Measurements from ENCODE around the gene IZUMO4.
"Not testable (repeated sequence)": the region's sequence is repeated elsewhere in the genome, so short reads cannot be mapped to it uniquely, and the experiment has no call there.

The IZUMO4 gene

GRCh38 chr19:2126879-2127518 lies 30.3 kb downstream of the IZUMO4 start:
- in situ Hi-C loops (cut with MboI; ENCODE audit: low sequenced_read_pairs), result no loop called here
- no peaks in the 10 kb centered on the region for H3K9me3 ChIP-seq
- DNase-seq (ENCODE audit: low spot score in 2 of 2), result no peak
- no peak overlapping the region for H3K4me3 ChIP-seq
- no peaks in the 10 kb centered on the region for H3K27me3 ChIP-seq (ENCODE audit: low read depth)
- H3K4me1 ChIP-seq, result no peaks in the 10 kb centered on the region
- H3K36me3 ChIP-seq (replicated peaks), result peaks cover 72% of the 10 kb centered on the region

DNA sequence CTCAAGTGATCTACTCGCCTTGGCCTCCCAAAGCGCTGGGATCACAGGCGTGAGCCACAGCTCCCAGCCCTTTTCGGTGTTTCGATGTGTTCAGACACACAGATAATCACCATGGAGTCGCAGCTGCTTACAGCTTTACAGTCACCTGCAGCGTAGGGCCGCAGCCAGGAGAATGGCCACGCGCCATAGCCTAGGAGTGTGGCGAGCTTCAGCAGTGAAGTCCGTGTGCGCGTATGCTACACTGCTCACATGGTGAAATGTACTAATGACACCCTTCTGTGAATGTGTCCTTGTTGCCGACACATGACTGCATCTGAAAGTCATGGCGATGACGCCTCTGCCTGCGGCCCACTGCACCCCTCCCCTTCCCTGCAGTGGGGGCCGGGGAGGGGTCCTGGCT lies 31.0 kb downstream of the IZUMO4 start:
- no peaks in the 10 kb centered on the region for H3K27me3 ChIP-seq (ENCODE audit: low read depth)
- no peak overlapping the region for H3K4me3 ChIP-seq
- peaks cover 72% of the 10 kb centered on the region for H3K36me3 ChIP-seq (replicated peaks)
- H3K9me3 ChIP-seq, result no peaks in the 10 kb centered on the region
- H3K4me1 ChIP-seq, result no peaks in the 10 kb centered on the region
- no peak for DNase-seq (ENCODE audit: low spot score in 2 of 2)
- in situ Hi-C loops (cut with MboI; ENCODE audit: low sequenced_read_pairs), result no loop called here

- H3K9me3 ChIP-seq; DNase-seq (ENCODE audit: low spot score in 2 of 2); in situ Hi-C loops (cut with MboI; ENCODE audit: low sequenced_read_pairs); H3K27me3 ChIP-seq (ENCODE audit: low read depth); H3K4me1 ChIP-seq; H3K4me3 ChIP-seq: not testable (repeated sequence)
- H3K36me3 ChIP-seq (replicated peaks), result peaks cover 70% of the 10 kb centered on the region
Measured at GRCh38 chr19:2128252-2128651, 31.5 kb downstream of the IZUMO4 start.

GRCh38 chr19:2129022-2129421 lies 32.3 kb downstream of the IZUMO4 start:
- in situ Hi-C loops (cut with MboI; ENCODE audit: low sequenced_read_pairs), result no loop called here
- Histone ChIP-seq H3K4me1 (no peaks in the 10 kb centered on the region), H3K4me3 (no peak overlapping the region), H3K27me3 (ENCODE audit: low read depth) (no peaks in the 10 kb centered on the region), H3K9me3 (no peaks in the 10 kb centered on the region), H3K36me3 (replicated peaks) (peaks cover 67% of the 10 kb centered on the region)
- DNase-seq (ENCODE audit: low spot score in 2 of 2), result no peak

DNA sequence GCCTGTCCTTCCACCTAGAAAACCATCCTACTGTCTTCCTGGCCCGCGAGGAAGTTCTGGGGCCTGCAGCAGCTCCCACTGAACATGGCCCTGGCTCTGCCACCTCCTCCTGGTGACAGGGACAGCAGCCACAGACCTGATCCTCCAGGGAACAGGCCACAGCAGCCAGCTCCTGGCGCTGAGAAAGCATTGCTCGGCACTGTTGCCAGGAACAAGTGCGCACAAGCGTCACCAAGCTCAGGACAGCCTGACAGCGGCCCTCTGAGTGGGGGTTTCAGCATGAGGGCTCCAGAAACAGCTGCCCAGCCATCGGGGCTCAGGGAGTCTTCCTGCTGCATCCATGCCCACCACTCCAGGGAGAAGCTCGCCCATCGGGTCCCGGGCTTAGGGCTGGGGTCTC lies 32.8 kb downstream of the IZUMO4 start:
- in situ Hi-C loops (cut with MboI; ENCODE audit: low sequenced_read_pairs), result no loop called here
- peaks cover 64% of the 10 kb centered on the region for H3K36me3 ChIP-seq (replicated peaks)

DNA sequence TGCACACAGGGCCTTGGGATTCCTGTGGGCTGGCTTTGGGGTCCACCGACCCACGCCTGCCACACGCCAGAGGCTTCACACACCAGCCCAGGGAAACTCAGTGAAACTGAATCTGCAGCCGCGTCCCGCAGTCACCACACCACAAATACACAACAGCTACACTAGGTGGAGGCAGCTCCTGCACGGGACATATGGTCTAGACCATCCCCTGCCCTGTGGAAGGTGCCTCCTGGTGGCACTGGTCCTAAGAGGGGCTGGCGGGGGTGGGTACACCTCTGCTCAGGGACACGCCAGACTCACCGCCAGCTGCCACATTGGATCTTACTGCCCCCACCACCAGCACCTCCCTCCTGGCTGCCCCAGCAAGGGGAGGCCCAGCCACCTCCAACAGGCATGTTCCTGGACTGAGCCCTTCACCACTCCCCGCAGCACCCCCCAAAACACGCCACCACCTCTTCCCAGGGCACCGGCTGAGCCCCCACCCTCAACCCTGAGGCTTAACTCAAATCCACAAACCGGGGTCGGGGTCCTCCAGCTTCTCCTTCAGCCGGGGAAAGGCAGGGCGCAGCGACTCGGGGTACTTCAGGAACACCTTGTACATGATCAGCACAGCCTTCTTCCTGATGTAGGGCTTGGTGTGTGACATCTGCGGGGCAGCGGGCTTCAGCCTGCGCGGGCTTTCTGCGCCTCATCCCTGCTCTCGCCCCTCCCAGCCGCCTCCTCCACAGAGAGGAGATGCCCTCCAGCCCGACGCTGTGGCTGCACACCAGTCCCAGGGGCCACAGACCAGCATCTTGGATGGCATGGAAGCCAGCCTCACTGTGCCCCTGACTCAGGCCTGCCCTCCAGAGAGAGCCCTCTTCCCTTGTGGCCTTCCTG lies 33.4 kb downstream of the IZUMO4 start:
- H3K4me1 ChIP-seq, result no peaks in the 10 kb centered on the region
- DNase-seq (ENCODE audit: low spot score in 2 of 2), result no peak
- in situ Hi-C loops (cut with MboI; ENCODE audit: low sequenced_read_pairs), result no loop called here
- H3K9me3 ChIP-seq, result no peaks in the 10 kb centered on the region
- H3K36me3 ChIP-seq (replicated peaks), result peaks cover 62% of the 10 kb centered on the region
- no peak overlapping the region for H3K4me3 ChIP-seq
- no peaks in the 10 kb centered on the region for H3K27me3 ChIP-seq (ENCODE audit: low read depth)

More for the DNA sequence above, 32.8 kb downstream of the IZUMO4 start:
- H3K4me3 ChIP-seq, result no peak overlapping the region
- no peaks in the 10 kb centered on the region for H3K27me3 ChIP-seq (ENCODE audit: low read depth)
- no peak for DNase-seq (ENCODE audit: low spot score in 2 of 2)
- H3K9me3 ChIP-seq, result no peaks in the 10 kb centered on the region
- no peaks in the 10 kb centered on the region for H3K4me1 ChIP-seq

- H3K27me3 ChIP-seq (ENCODE audit: low read depth); H3K4me1 ChIP-seq; H3K9me3 ChIP-seq; in situ Hi-C loops (cut with MboI; ENCODE audit: low sequenced_read_pairs); DNase-seq (ENCODE audit: low spot score in 2 of 2); H3K4me3 ChIP-seq: not testable (repeated sequence)
- peaks cover 58% of the 10 kb centered on the region for H3K36me3 ChIP-seq (replicated peaks)
Measured at GRCh38 chr19:2131012-2131975, 34.6 kb downstream of the IZUMO4 start.

GRCh38 chr19:2132191-2132590 lies 35.5 kb downstream of the IZUMO4 start:
- in situ Hi-C loops (cut with MboI; ENCODE audit: low sequenced_read_pairs), result no loop called here
- H3K9me3 ChIP-seq, result no peaks in the 10 kb centered on the region
- no peak for DNase-seq (ENCODE audit: low spot score in 2 of 2)
- no peak overlapping the region for H3K4me3 ChIP-seq
- H3K4me1 ChIP-seq, result no peaks in the 10 kb centered on the region
- H3K36me3 ChIP-seq (replicated peaks), result peaks cover 60% of the 10 kb centered on the region
- no peaks in the 10 kb centered on the region for H3K27me3 ChIP-seq (ENCODE audit: low read depth)

- H3K4me3 ChIP-seq, result no peak overlapping the region
- no peak for DNase-seq (ENCODE audit: low spot score in 2 of 2)
- H3K9me3 ChIP-seq, result no peaks in the 10 kb centered on the region
- no peaks in the 10 kb centered on the region for H3K4me1 ChIP-seq
- H3K27me3 ChIP-seq (ENCODE audit: low read depth), result no peaks in the 10 kb centered on the region
- in situ Hi-C loops (cut with MboI; ENCODE audit: low sequenced_read_pairs), result no loop called here
- H3K36me3 ChIP-seq (replicated peaks), result peaks cover 61% of the 10 kb centered on the region
Measured at GRCh38 chr19:2132731-2133490, 36.2 kb downstream of the IZUMO4 start.

DNA sequence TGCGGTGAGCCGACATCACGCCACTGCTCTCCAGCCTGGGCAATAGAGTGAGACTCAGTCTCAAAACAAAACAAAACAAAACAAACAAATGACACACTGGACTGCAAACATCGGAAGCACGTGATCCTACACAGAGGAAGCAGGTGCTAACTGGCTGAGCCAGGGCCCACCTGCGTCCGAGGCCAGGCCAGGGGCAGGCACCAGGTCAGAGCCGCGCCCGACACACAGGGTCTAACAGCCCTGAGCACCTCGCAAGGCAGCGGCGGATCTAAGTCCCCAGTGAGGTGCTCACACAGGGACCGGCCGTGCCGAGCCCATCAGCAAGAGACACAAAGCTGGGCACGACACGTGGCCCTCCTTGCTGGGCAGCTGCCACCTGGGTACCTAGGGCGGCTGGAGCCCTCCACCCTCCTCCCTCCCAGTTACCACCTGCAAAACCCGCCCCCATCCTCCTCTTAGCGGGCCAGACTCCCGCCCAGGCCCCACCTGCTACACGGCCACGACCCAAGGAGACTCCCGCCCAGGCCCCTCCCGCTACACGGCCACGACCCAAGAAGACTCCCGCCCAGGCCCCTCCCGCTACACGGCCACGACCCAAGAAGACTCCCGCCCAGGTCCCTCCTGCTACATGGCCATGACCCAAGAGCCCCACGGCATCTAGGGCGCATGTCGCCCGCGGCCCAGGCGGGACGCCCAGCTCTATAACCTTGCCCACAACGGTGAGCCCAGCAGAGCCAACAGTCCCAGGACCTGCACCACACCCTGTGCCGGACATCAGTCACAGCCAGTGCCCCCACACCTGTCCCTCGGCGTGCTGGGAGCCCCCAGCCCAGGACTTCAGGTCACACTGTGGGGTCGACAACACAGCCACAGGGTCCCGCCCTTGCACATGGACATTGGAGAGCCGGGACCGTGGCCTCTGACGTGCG lies 39.0 kb downstream of the IZUMO4 start:
- in situ Hi-C loops (cut with MboI; ENCODE audit: low sequenced_read_pairs), result no loop called here
- Histone ChIP-seq H3K4me1 (no peaks in the 10 kb centered on the region), H3K27me3 (ENCODE audit: low read depth) (no peaks in the 10 kb centered on the region), H3K36me3 (replicated peaks) (peaks cover 56% of the 10 kb centered on the region), H3K9me3 (no peaks in the 10 kb centered on the region), H3K4me3 (no peak overlapping the region)
- no peak for DNase-seq (ENCODE audit: low spot score in 2 of 2)

GRCh38 chr19:2136796-2137195 lies 40.1 kb downstream of the IZUMO4 start:
- DNase-seq (ENCODE audit: low spot score in 2 of 2), result no peak
- H3K4me3 ChIP-seq, result no peak overlapping the region
- no peaks in the 10 kb centered on the region for H3K4me1 ChIP-seq
- in situ Hi-C loops (cut with MboI; ENCODE audit: low sequenced_read_pairs), result no loop called here
- H3K9me3 ChIP-seq, result no peaks in the 10 kb centered on the region
- no peaks in the 10 kb centered on the region for H3K27me3 ChIP-seq (ENCODE audit: low read depth)
- peaks cover 54% of the 10 kb centered on the region for H3K36me3 ChIP-seq (replicated peaks)

- H3K27me3 ChIP-seq (ENCODE audit: low read depth), result no peaks in the 10 kb centered on the region
- no peaks in the 10 kb centered on the region for H3K4me1 ChIP-seq
- H3K9me3 ChIP-seq, result no peaks in the 10 kb centered on the region
- DNase-seq (ENCODE audit: low spot score in 2 of 2), result no peak
- H3K4me3 ChIP-seq, result no peak overlapping the region
- H3K36me3 ChIP-seq (replicated peaks), result peaks cover 40% of the 10 kb centered on the region
- in situ Hi-C loops (cut with MboI; ENCODE audit: low sequenced_read_pairs), result no loop called here
Measured at GRCh38 chr19:2138061-2138728, 41.5 kb downstream of the IZUMO4 start.
